ENCODE results near the gene MRPS14.

Gene MRPS14

DNA sequence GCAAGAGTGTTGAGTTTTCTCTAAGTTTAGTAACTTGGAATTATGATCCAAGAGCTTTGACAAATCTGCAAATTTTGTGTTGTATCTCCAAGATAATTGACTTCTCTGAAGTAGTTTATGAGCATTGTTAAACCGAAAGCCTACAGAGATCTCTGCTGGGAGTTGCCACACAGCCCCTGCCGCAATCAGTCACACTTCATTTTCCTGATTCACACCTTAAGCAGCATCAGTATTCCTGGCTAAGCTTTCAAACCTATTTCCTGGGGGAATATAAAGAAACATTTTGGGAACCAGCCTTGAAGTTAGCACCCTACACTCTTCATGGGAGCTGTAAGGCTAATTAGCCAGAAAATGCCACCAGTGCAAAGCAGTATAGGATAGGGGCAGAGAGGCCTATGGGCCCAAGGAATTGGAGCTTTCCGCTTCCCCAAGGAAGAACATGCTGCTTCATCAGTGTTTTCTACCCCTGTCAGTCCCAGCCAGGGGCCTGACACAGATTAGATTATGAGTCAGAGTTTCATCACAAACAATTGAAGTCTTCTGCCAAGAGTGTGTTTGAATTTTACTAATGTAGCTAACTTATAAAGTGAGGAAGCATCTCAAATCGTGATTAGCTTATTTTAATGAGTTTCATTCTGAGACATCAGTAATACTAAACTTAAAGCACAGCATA, 46.7 kb downstream of the MRPS14 start:
- DNase-seq: no peak

DNA sequence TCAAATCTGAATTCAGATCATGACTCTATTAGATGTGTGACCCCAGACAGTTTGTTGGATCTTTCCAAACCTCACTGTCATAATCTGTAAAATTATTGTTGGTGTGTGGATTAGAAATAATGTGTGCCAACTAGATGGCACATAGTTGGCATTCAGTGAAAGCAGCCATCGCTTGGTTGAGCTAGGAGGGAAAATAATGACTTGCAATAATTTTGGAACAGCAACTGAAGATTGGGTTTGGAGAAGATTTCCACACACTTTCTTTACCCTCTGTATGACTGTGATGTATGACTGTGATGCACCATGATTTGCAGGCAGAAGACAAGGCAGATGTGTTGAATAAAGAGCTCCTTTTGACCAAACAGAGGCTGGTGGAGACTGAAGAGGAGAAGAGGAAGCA, 47.5 kb downstream of the MRPS14 start:
- DNase-seq: no peak

DNA sequence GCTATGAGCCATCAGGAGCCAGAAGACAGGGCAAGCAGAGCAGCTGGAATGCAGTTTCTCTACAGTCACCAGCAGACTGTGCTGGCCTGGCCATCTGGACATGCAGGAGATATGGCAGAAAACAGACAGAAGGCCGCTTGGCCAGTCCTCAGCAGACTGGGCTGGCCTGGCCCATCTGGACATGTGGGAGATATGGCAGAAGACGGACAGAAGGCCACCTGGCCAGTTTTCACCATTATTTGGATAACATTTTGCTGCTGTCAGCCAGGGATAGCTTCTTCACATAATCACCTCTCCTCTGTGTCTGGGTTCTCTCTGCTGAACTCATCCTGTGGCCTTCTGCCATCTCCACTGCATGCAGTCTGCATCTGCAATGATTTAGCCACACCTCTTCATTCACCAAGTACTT, 48.5 kb downstream of the MRPS14 start:
- DNase-seq: no peak

DNA sequence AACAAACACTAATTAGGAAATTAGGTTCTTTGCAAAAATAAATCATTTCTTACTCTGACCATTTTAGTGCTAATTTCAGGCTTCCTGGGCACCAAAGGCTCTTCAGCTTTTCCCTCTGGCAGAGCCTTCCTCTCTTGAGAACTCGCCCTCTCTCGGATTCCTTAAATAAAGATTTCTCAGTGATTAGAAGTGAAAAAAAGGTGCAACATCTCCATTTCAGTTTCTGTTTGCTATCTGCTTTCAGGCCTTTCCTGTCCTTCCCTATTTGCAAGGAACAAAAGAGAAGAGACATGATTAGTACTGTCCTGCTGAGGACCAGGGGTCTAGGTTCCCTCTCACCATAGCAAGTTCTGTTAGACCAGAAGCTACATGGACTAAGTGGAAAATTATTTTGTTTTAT, 51.3 kb downstream of the MRPS14 start:
- DNase-seq: no peak

DNA sequence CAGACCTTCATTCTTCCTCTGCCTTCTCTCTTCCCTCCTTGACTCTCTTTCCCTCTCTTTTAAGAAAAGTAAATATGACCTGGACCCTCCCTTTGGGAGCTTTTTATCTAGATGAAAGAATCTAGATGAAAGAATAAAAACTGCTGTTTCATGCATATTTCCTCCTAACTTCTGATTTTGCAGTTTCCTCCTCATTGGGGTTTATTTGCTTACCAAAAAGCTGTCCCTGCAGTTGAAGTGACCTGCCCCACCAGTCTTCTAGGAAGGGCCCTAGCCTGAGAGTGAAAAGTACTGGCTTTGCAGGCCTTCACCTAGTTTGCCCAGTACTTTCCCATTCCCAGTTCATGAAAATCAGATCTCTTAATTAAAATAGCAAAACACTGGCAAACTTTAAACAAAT, 51.8 kb downstream of the MRPS14 start:
- DNase-seq: no peak

DNA sequence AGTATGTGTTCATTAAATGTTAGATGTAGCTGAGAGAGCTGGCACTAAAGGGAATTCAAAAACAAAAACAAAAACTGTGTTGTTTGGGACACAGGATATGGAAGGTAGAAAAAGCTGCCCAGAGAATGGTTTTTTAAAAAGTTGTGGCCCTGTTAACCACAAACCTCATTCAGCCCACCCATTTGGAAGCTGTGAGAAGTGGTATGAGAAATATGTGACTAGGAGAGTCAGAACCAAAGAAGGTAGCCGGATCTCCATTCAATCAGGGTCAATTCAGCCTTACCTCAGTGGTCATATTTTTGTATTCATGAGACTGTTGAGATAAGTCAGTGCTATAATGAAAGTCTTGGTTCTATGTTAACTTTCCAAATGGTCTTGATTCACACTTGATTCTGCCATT, 53.2 kb downstream of the MRPS14 start:
- DNase-seq: no peak

DNA sequence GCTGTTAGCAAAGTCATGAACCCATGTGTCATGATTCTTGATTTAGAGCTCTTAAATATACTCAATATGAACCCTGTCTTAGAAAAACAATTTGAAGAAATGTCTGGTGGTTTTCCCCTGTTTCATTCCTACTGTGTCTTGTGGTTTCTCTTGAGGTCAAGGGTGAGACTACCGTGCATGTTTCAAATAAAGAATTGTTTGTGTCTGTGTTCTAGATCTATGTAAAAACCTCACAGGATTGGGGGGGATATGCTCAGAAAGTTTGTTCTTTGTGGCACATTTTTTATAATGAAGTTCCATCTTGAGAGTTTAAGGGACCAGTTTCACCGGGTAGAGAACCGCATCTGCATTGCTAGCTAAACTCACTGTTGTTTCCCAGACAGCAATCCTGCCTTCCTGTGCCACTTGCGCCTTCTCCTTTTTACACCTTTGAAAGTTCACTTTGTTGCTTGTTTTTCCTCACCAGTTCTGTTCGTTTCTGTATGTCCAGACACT, 54.4 kb downstream of the MRPS14 start:
- no peak for DNase-seq

DNA sequence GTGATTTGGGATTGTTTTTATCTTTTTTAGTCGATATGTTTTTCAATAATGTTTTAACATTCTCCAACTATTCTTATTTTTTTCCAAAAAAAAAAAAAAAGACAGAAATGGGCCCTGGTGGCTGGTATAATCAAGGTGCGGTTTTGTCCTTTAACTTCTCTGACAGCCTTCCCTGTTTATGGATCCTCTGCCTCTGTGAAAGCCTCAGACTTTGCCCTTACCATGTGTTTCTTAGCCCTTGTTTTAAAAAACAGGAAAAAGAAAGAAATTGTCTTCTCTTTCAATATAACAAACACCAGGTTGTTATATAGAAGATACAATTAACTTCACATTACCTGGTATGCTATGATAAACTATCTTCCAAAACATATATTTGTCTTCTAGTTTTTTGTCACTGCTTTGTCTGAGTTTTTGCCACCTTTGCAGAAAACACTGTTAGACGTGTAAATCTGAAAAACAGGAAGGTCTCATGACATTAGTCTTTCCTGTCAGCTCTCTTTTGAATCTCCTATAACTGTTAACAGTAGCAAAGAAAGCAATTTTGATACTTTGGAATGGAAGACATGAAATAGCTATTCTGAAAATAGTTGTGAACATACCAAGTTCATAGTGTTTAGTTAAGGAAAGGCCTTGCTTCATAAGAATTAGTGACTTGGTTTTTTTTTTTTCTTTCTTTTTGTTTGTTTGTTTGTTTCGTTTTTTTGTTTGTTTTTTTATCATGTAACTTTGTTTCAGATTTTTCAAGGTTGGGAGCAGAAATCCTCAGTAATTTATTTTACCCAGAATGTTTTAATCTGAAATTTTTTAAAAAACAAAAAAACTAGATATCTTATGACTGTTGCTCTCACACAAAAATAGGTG, 55.1 kb downstream of the MRPS14 start:
- DNase-seq: no peak

DNA sequence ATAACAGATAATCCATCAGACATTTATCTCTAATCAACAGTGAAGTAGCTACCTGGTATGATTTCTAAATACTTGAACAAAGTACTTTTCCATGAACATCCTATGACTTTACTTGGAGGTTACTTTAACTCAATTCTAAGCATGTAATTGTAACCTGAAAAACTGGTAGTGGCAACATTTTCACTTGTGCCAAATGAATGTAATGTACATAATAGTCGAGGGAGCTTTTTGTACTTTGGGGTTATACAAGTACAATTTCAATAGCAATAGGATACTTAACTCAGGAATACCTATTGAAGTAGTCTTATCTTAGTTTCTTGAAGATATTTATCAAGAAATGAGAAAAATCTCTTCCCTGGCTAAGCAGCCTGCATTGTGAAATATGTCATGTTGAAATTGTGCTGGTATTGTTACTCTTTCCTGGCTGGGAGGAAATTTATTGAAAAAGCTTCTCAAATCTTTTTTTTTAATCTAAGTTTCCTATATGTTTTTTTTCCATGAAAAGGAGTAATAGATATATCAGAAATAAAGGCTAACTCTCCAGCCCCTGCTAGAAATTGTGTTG, 57.1 kb downstream of the MRPS14 start:
- no peak for DNase-seq

DNA sequence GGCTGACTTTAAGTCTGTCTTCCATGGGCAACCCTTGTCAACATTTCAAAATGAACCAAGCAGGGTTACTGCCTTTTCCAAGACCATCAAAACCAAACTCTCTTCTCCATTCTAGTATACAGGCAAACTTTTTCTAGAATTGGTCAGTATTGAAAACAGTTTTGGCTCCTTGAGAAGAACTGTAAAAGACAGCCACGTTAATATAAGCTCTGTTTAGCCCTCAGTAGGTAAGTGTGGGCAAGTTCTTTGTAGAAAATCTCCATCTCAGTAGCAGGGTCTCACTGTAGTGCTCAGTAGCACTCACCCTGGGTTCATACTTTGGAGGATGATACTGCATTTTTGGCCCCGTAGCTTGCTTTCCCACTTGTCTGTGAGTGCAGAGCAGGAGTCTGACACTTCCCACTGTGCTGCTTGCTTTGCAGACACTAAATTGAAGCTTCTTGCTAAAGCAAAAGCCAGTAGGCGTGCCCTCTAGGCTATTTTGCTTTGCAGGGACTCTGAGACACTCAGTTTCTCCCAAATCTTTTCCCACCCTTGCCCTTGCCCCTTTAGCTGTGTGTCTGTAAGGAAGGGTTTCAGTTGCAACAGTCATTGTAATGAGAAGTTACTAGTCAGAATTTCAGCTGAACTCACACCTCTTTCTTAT, 57.7 kb downstream of the MRPS14 start:
- no peak for DNase-seq

DNA sequence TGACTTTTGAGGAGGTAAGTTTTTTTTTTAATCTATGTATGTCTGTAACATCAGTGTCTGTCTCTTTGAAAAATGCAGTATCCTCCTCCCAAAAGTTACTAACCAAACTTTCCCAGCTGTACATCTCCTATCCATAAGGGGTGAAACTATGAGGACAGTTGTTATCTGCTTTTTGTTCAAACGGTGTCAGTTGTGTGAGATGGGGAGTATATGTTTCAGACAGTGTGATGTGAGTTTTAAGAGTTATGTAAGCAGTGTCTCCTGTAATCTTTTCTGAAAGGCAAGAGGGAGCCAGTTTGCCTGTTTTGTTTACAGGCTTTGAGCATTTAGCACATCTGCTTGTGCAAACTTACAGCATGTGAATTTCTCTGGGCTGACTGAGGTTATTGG, 58.3 kb downstream of the MRPS14 start:
- DNase-seq: no peak

DNA sequence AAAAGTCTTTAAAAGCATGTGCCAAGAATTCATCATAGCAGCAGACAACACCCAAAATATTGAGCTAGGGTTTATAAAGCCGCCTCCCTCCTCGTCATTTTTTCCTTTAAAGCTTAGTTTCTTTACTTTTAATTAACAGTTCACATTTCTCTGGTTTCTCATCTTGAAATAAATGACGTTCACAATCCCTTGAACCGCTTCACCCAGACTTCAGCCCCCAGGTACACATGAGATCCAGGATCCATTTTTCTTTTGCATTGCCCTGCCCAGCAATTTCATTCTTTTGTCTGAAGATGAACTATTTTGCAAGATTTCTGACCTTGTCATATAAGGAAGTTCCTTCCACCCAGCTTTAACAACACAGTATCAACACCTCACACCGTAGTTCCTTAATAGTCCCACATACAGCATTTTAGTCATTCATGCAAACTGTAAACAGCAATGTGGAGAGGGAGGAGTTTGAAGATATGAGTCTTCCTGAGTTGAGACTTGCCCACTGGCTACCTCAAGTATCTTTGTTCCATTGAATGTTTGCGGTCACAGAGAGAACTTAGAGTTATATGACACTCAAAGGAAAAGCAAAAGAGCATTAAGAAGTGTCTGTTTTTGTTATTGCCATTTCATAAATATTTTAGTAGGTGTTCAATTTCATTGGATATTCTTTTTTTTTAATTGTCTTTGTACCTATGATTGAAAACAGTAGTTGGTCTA, 58.8 kb downstream of the MRPS14 start:
- no peak for DNase-seq

DNA sequence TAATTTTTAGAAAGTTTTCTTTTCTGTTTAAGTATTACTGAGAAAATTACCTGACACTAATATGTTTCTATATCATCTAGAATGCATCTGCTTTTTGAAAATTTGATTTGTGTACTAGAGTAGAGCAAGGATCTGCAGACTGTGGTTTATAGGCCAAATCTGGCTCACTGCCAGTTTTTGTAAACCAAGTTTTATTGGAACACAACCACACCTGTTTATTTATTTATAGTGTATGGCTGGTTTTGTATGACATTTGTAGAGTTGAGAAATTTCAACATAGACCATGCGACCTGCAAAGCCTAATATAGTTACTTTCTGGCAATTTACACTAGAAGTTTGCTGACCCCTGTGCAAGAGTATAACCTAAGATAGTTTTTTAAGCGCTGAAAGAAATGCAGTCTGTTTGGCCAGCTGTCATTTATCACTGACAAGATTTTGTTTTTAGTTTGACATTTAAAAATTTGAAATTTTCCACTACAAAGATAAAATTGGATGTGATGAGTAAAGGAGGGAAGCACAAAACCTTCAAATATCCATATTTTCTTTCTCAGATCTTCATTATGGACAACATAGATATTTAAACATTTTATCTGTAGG, 59.6 kb downstream of the MRPS14 start:
- DNase-seq: peak; percentile 45

Measured in NCI-H345 (cell line).